Panc1 (cell line): ENCODE results near the gene THTPA. TPM values are rescaled to one million over a fixed set of nuclear protein-coding genes. Genes with fewer than 3 reads are reported as not detected.

Source experiments
- ATAC-seq: fragments of 200-7000 bp; cut with Tn5 transposase; 2 replicates; pipeline ENCODE4 v1.9.1; 2020; ENCODE audit warnings: mild to moderate bottlenecking, moderate library complexity
- BruUV-seq: library from RNA; stranded (reverse); fragments of 400-500 nt; replicated peaks from 2 replicates; lab custom pipeline; 2021; lab: Mats Ljungman, UMichigan
- CTCF ChIA-PET: fragments of 300-600 bp; sonication (Branson Sonifier 250); formaldehyde crosslinking; loops from one replicate; lab custom pipeline; 2022; ENCODE audit warnings: antibody characterized with exemption; lab: Charles Lee
- POLR2A ChIA-PET: fragments of 300-600 bp; sonication (Branson Sonifier 250); formaldehyde crosslinking; loops from one replicate; lab custom pipeline; 2022; ENCODE audit warnings: antibody characterized with exemption; lab: Charles Lee
- DNase-seq: peaks from one replicate; pipeline ENCODE4 v3.0.0-alpha.2; 2010; ENCODE audit warnings: low read depth, low spot score
- H3K27ac ChIP-seq: 2 replicates; pipeline ENCODE4 v1.5.1; 2011; ENCODE audit warnings: mild to moderate bottlenecking, low read length, inconsistent platforms
- H3K27me3 ChIP-seq: fragments of 200-500 bp; sonication (Bioruptor generic); 2 replicates; pipeline ENCODE4 v1.6.0; 2014; ENCODE audit warnings: low read length, inconsistent platforms; ENCODE audit not compliant: control insufficient read depth, insufficient read depth
- H3K36me3 ChIP-seq: fragments of 200-500 bp; sonication (Bioruptor generic); 2 replicates; pipeline ENCODE4 v1.5.1; 2014; ENCODE audit warnings: inconsistent platforms, mild to moderate bottlenecking, low read length, moderate library complexity; ENCODE audit not compliant: control insufficient read depth, insufficient read depth
- H3K4me1 ChIP-seq: 2 replicates; pipeline ENCODE4 v1.5.1; 2011; ENCODE audit warnings: inconsistent platforms, mild to moderate bottlenecking, low read length, moderate library complexity; ENCODE audit not compliant: control insufficient read depth, insufficient read depth
- H3K4me3 ChIP-seq, 2 experiments: 2 replicates each; pipeline ENCODE4 v1.5.1; 2011 to 2012; ENCODE audit warnings: low read depth in 2 of 2, low read length in 2 of 2, mild to moderate bottlenecking in 2 of 2, inconsistent platforms in 1 of 2, moderate library complexity in 1 of 2
- H3K9me3 ChIP-seq: fragments of 200-500 bp; sonication (Bioruptor generic); 2 replicates; pipeline ENCODE4 v1.5.1; 2014; ENCODE audit warnings: low read depth, mild to moderate bottlenecking, inconsistent platforms, low read length, moderate library complexity; ENCODE audit not compliant: control insufficient read depth, insufficient read depth
- POLR2AphosphoS5 ChIP-seq: IDR thresholded peaks from 2 replicates; pipeline ENCODE4 v1.6.1; 2012; ENCODE audit warnings: mild to moderate bottlenecking, low read depth, low read length, moderate library complexity
- SIN3A ChIP-seq: IDR thresholded peaks from 2 replicates; pipeline ENCODE4 v1.6.1; 2012; ENCODE audit warnings: low read depth, mild to moderate bottlenecking, low read length, moderate library complexity, borderline replicate concordance; ENCODE audit not compliant: insufficient read depth
- TCF7L2 ChIP-seq: IDR thresholded peaks from 2 replicates; pipeline ENCODE4 v1.6.1; 2011; ENCODE audit warnings: mild to moderate bottlenecking, low read depth, low read length, inconsistent platforms
- in situ Hi-C: cut with HindIII; loops from 2 replicates; pipeline ENCODE4 v1.10.0; 2016; ENCODE audit warnings: low sequenced_read_pairs, low pct_unique_long_range_greater_than_20kb
- intact Hi-C: fragments of 100-400 bp; cut with micrococcal nuclease; formaldehyde crosslinking; loops from one replicate; pipeline ENCODE4 v1.10.0; 2022; ENCODE audit not compliant: unreplicated experiment
- total RNA-seq: library from RNA; stranded (reverse); gene quantifications from one replicate; pipeline ENCODE4 v1.2.1, GENCODE V29; 2021; ENCODE audit not compliant: unreplicated experiment
- TF ChIP-seq, protein P1 (sequence below): fragments of 450-650 bp; IDR thresholded peaks from 2 replicates; pipeline ENCODE4 v1.5.1; 2017; ENCODE audit warnings: mild to moderate bottlenecking
- TF ChIP-seq, protein P2 (sequence below), 2 experiments: IDR thresholded peaks; 2 replicates each; pipeline ENCODE4 v1.6.1; 2011 to 2012; ENCODE audit warnings: low read depth in 2 of 2, control low read depth in 1 of 2, low read length in 1 of 2, mild to moderate bottlenecking in 1 of 2, moderate library complexity in 1 of 2; ENCODE audit not compliant: insufficient read depth in 1 of 2

The THTPA gene
- total RNA-seq, 1 experiment from 2014 or later: 13.3 TPM

DNA sequence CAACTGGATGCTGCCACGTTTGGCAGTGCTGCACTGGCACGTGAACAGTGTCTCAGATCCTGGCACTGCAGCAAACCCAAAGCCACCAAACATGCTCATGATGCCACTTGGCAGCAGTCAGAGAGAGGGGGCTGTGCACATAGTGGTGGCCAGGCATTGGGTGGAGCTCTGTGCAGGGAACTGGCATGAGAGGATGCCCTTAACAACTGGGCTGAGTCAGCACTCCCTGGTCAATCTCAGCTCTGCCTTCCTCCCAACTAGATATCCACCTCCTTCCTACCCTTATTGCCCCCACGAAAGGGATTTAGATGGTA, 41.5 kb upstream of the THTPA start:
- BruUV-seq: no TSS peak
- in situ Hi-C loops: no loop called here
- Histone ChIP-seq H3K4me1 (no peaks in the 10 kb centered on the region), H3K36me3 (no peaks in the 10 kb centered on the region), H3K9me3 (no peaks in the 10 kb centered on the region), H3K4me3 (no peak overlapping the region), H3K27ac (no peak overlapping the region), H3K27me3 (no peaks in the 10 kb centered on the region)
- DNase-seq (no peak), ATAC-seq (no peak)
- intact Hi-C loops: no loop called here
- CTCF ChIA-PET: no interaction called here
- POLR2A ChIA-PET: no interaction called here
- TF ChIP-seq, protein P1, sequence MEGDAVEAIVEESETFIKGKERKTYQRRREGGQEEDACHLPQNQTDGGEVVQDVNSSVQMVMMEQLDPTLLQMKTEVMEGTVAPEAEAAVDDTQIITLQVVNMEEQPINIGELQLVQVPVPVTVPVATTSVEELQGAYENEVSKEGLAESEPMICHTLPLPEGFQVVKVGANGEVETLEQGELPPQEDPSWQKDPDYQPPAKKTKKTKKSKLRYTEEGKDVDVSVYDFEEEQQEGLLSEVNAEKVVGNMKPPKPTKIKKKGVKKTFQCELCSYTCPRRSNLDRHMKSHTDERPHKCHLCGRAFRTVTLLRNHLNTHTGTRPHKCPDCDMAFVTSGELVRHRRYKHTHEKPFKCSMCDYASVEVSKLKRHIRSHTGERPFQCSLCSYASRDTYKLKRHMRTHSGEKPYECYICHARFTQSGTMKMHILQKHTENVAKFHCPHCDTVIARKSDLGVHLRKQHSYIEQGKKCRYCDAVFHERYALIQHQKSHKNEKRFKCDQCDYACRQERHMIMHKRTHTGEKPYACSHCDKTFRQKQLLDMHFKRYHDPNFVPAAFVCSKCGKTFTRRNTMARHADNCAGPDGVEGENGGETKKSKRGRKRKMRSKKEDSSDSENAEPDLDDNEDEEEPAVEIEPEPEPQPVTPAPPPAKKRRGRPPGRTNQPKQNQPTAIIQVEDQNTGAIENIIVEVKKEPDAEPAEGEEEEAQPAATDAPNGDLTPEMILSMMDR: no peak
- TF ChIP-seq, protein P2, sequence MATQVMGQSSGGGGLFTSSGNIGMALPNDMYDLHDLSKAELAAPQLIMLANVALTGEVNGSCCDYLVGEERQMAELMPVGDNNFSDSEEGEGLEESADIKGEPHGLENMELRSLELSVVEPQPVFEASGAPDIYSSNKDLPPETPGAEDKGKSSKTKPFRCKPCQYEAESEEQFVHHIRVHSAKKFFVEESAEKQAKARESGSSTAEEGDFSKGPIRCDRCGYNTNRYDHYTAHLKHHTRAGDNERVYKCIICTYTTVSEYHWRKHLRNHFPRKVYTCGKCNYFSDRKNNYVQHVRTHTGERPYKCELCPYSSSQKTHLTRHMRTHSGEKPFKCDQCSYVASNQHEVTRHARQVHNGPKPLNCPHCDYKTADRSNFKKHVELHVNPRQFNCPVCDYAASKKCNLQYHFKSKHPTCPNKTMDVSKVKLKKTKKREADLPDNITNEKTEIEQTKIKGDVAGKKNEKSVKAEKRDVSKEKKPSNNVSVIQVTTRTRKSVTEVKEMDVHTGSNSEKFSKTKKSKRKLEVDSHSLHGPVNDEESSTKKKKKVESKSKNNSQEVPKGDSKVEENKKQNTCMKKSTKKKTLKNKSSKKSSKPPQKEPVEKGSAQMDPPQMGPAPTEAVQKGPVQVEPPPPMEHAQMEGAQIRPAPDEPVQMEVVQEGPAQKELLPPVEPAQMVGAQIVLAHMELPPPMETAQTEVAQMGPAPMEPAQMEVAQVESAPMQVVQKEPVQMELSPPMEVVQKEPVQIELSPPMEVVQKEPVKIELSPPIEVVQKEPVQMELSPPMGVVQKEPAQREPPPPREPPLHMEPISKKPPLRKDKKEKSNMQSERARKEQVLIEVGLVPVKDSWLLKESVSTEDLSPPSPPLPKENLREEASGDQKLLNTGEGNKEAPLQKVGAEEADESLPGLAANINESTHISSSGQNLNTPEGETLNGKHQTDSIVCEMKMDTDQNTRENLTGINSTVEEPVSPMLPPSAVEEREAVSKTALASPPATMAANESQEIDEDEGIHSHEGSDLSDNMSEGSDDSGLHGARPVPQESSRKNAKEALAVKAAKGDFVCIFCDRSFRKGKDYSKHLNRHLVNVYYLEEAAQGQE (IDR thresholded peaks at IDR 0.05; ENCODE audit: insufficient read depth in 1 of 2, low read depth in 2 of 2, low read length in 1 of 2): no peak
- no peak for TF ChIP-seq SIN3A
- TF ChIP-seq POLR2AphosphoS5: no peak
- TF ChIP-seq TCF7L2: no peak

DNA sequence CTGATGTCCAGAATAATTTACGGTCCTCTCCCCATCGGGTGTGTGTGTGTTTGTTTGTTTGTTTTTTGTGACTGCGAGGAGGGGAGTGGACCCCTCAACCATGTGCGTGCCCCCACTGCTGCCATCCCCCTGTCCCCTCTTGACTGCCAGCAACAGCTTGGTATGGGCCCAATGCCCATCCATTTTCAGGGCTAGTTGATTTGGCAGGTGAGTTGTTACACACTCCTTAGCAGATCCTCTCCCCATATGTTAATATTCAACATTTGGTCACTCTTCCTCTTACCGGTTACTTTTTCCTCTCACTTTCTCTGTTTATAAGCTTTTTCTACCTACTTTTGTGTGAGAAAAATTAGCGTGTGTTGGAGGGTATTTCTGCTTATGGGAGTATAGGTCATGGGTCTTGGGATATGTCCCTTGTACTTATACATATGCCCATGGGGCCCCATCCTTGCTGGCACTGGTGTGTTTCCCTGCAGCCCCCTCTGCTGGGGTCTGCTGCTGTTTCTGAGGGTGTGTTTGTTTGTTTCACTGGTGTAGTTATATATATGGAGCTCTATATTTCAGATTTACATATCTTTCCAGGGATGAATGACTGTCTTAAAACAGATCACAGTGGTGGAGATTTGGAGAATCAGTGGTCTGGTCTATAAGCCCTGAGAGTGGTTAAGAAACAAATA, 38.3 kb upstream of the THTPA start:
- no peak for TF ChIP-seq POLR2AphosphoS5
- TF ChIP-seq, protein P2 (IDR thresholded peaks at IDR 0.05; ENCODE audit: insufficient read depth in 1 of 2, low read depth in 2 of 2, low read length in 1 of 2): no peak
- TF ChIP-seq TCF7L2: no peak
- no peak for TF ChIP-seq SIN3A
- TF ChIP-seq, protein P1: no peak
- no TSS peak for BruUV-seq
- ChIA-PET POLR2A (interaction anchor here (0.6 kb wide), 1 partner anchor 920 kb away, joined by 3 read pairs; no protein-coding TSS in a partner anchor), CTCF (no interaction called here)
- no peaks in the 10 kb centered on the region for H3K27me3 ChIP-seq
- DNase-seq (no peak), ATAC-seq (no peak)
- no peaks in the 10 kb centered on the region for H3K9me3 ChIP-seq
- H3K27ac ChIP-seq: no peak overlapping the region
- no peaks in the 10 kb centered on the region for H3K4me1 ChIP-seq
- H3K36me3 ChIP-seq: no peaks in the 10 kb centered on the region
- H3K4me3 ChIP-seq: no peak overlapping the region
- in situ Hi-C loops (no loop called here), intact Hi-C loops (no loop called here)
